GM23338 (cell line): ENCODE data around the gene CCR6. TPM values are rescaled to one million over a fixed set of nuclear protein-coding genes. Genes with fewer than 3 reads are reported as not detected.
A peak's percentile ranks its signal among the peaks of the same experiment; 100 is the strongest.

Source experiments
- ATAC-seq: fragments of 200-7000 bp; cut with Tn5 transposase; 3 replicates; pipeline ENCODE4 v1.9.1; 2020
- DNase-seq: peaks from one replicate; pipeline ENCODE4 v3.0.0-alpha.2; 2015; ENCODE audit warnings: low spot score
- H2AFZ ChIP-seq: fragments of 200-600 bp; sonication (generic); 2 replicates; pipeline ENCODE4 v1.8.0; 2016; ENCODE audit warnings: antibody characterized with exemption, mild to moderate bottlenecking, moderate library complexity
- H3F3A ChIP-seq: fragments of 200-600 bp; sonication (generic); replicated peaks from 2 replicates; pipeline ENCODE4 v1.8.0; 2017; ENCODE audit warnings: antibody characterized with exemption, mixed run types, low read depth
- H3K27ac ChIP-seq: fragments of 200-600 bp; sonication (generic); 2 replicates; pipeline ENCODE4 v1.6.1; 2016; ENCODE audit warnings: low read depth
- H3K27me3 ChIP-seq: fragments of 200-600 bp; sonication (generic); 2 replicates; pipeline ENCODE4 v1.8.0; 2016; ENCODE audit warnings: mild to moderate bottlenecking, mixed run types, moderate library complexity; ENCODE audit not compliant: insufficient read depth
- H3K36me3 ChIP-seq: fragments of 200-600 bp; sonication (generic); 2 replicates; pipeline ENCODE4 v1.8.0; 2016; ENCODE audit warnings: mild to moderate bottlenecking; ENCODE audit not compliant: insufficient read depth
- H3K4me1 ChIP-seq: fragments of 200-600 bp; sonication (generic); 2 replicates; pipeline ENCODE4 v1.8.0; 2016; ENCODE audit warnings: mild to moderate bottlenecking, moderate library complexity; ENCODE audit not compliant: insufficient read depth
- H3K4me2 ChIP-seq: fragments of 200-600 bp; sonication (generic); 2 replicates; pipeline ENCODE4 v1.7.1; 2017; ENCODE audit warnings: mixed run types
- H3K4me3 ChIP-seq: fragments of 200-600 bp; sonication (generic); 2 replicates; pipeline ENCODE4 v1.6.1; 2016; ENCODE audit warnings: mixed run types
- H3K79me2 ChIP-seq: fragments of 200-600 bp; sonication (generic); replicated peaks from 2 replicates; pipeline ENCODE4 v1.8.0; 2017; ENCODE audit warnings: mild to moderate bottlenecking; ENCODE audit not compliant: insufficient read depth
- H3K9me2 ChIP-seq: fragments of 200-600 bp; sonication (generic); 2 replicates; pipeline ENCODE4 v1.8.0; 2017; ENCODE audit not compliant: insufficient read depth
- H4K20me1 ChIP-seq: fragments of 200-600 bp; sonication (generic); replicated peaks from 2 replicates; pipeline ENCODE4 v1.8.0; 2017; ENCODE audit warnings: mild to moderate bottlenecking; ENCODE audit not compliant: insufficient read depth
- H3K27ac Mint-ChIP-seq: 2 replicates; pipeline ENCODE4 v1.8.0; 2020; ENCODE audit warnings: inconsistent platforms, mild to moderate bottlenecking, moderate library complexity, mixed read lengths
- H3K27me3 Mint-ChIP-seq: 3 replicates; pipeline ENCODE4 v1.8.0; 2022; ENCODE audit warnings: low read depth, mild to moderate bottlenecking, moderate library complexity, mixed read lengths, inconsistent platforms; ENCODE audit not compliant: insufficient read depth, poor library complexity
- H3K36me3 Mint-ChIP-seq: 3 replicates; pipeline ENCODE4 v1.8.0; 2021; ENCODE audit warnings: low read depth, mild to moderate bottlenecking, inconsistent platforms, moderate library complexity, mixed read lengths
- H3K4me1 Mint-ChIP-seq: 3 replicates; pipeline ENCODE4 v1.8.0; 2020; ENCODE audit warnings: mild to moderate bottlenecking, inconsistent platforms, mixed read lengths
- H3K4me3 Mint-ChIP-seq: 3 replicates; pipeline ENCODE4 v1.8.0; 2021; ENCODE audit warnings: moderate library complexity, mild to moderate bottlenecking, inconsistent platforms, mixed read lengths
- H3K9me3 Mint-ChIP-seq: 3 replicates; pipeline ENCODE4 v1.8.0; 2020; ENCODE audit warnings: moderate library complexity, mild to moderate bottlenecking, inconsistent platforms, mixed read lengths
- EZH2 ChIP-seq: fragments of 200-600 bp; sonication (generic); IDR thresholded peaks from one replicate; pipeline ENCODE4 v1.8.0; 2017; ENCODE audit warnings: antibody characterized with exemption, mild to moderate bottlenecking, low read depth; ENCODE audit not compliant: unreplicated experiment
- EZH2phosphoT487 ChIP-seq: fragments of 200-600 bp; sonication (generic); IDR thresholded peaks from one replicate; pipeline ENCODE4 v1.8.1; 2018; ENCODE audit warnings: antibody characterized with exemption; ENCODE audit not compliant: unreplicated experiment
- JUNB ChIP-seq: IDR thresholded peaks from one replicate; pipeline ENCODE4 v1.6.1; 2016; ENCODE audit warnings: antibody characterized with exemption; ENCODE audit not compliant: unreplicated experiment
- NANOG ChIP-seq: IDR thresholded peaks from 2 replicates; pipeline ENCODE4 v1.6.1; 2016; ENCODE audit warnings: antibody characterized with exemption, borderline replicate concordance
- POLR2AphosphoS5 ChIP-seq: IDR thresholded peaks from 2 replicates; pipeline ENCODE4 v1.6.1; 2016; ENCODE audit warnings: antibody characterized with exemption, low read depth
- REST ChIP-seq: IDR thresholded peaks from one replicate; pipeline ENCODE4 v1.6.1; 2018; ENCODE audit warnings: antibody characterized with exemption; ENCODE audit not compliant: unreplicated experiment
- STAT1 ChIP-seq: IDR thresholded peaks from one replicate; pipeline ENCODE4 v1.6.1; 2016; ENCODE audit warnings: antibody characterized with exemption; ENCODE audit not compliant: unreplicated experiment
- ZNF114 ChIP-seq: fragments of 250-450 bp; sonication (Bioruptor Pico); IDR thresholded peaks from 2 replicates; pipeline ENCODE4 v1.5.0; 2020; ENCODE audit warnings: mild to moderate bottlenecking, moderate library complexity
- ZNF331 ChIP-seq: fragments of 250-450 bp; sonication (Bioruptor Pico); IDR thresholded peaks from 2 replicates; pipeline ENCODE4 v1.5.0; 2020; ENCODE audit warnings: low read depth, mild to moderate bottlenecking, moderate library complexity
- polyA plus RNA-seq: library from polyadenylated mRNA; unstranded; fragments of >200 nt; fragmentation: Nextera tagmentation; extraction: Ambion mirVana; gene quantifications from 2 replicates; pipeline ENCODE4 v1.2.1, GENCODE V29; 2016
- total RNA-seq: library from RNA; depleted of rRNA; stranded (reverse); fragments of >200 nt; shearing (Covaris generic); gene quantifications from 2 replicates; pipeline ENCODE4 v1.2.3, GENCODE V29; 2014
- TF ChIP-seq, protein P1 (sequence below): IDR thresholded peaks from 2 replicates; pipeline ENCODE4 v1.6.1; 2016; ENCODE audit warnings: antibody characterized with exemption
- TF ChIP-seq, protein P2 (sequence below), 2 experiments: fragments of 200-600 bp in 1 of 2; sonication (generic) in 1 of 2; conservative IDR thresholded peaks; 2 replicates each; pipeline versions ENCODE4 v1.5.1 to v1.6.1; 2016 to 2017; ENCODE audit warnings: antibody characterized with exemption in 2 of 2, low read depth in 2 of 2, mild to moderate bottlenecking in 2 of 2, moderate library complexity in 1 of 2
- TF ChIP-seq, protein P3 (sequence below): fragments of 250-450 bp; sonication (Bioruptor Pico); IDR thresholded peaks from 2 replicates; pipeline ENCODE4 v1.5.0; 2020; ENCODE audit warnings: mild to moderate bottlenecking, moderate library complexity

The CCR6 gene
- total and polyA plus RNA-seq, 2 experiments from 2014 or later = not detected

DNA sequence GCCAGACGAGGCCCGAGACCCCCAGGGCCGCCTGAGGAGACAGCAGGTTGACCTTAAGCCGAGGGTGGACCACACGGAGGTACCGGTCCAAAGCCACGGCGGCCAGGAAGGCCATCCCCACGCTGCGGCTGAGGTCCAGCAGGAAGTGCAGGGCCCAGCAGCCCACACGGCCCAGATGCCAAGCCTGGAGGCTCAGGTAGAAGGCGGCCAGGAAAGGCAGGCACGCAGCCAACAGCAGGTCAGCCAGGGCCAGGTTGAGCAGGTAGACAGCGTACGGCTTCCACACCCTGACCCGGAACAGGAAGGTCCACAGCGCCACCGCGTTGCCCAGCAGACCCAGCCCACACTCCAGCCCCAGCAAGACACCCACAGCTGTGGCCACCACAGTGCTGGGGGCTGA lies 34.5 kb downstream of the CCR6 start (continued):
- TF ChIP-seq, protein P1, sequence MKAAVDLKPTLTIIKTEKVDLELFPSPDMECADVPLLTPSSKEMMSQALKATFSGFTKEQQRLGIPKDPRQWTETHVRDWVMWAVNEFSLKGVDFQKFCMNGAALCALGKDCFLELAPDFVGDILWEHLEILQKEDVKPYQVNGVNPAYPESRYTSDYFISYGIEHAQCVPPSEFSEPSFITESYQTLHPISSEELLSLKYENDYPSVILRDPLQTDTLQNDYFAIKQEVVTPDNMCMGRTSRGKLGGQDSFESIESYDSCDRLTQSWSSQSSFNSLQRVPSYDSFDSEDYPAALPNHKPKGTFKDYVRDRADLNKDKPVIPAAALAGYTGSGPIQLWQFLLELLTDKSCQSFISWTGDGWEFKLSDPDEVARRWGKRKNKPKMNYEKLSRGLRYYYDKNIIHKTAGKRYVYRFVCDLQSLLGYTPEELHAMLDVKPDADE = no peak

- Histone ChIP-seq H3F3A (peaks cover 10% of the 10 kb centered on the region), H2AFZ (peak within 1 kb of the TSS; percentile 10; the same call in 1 of the 2 replicates), H3K36me3 (no peaks in the 10 kb centered on the region), H3K27ac (no peak within 1 kb of the TSS), H3K4me2 (no peak within 1 kb of the TSS), H3K4me3 (no peak within 1 kb of the TSS), H3K27me3 (no peaks in the 10 kb centered on the region), H3K79me2 (no peaks in the 10 kb centered on the region), H3K4me1 (peaks cover 10% of the 10 kb centered on the region), H3K9me2 (peaks cover 30% of the 10 kb centered on the region), H4K20me1 (no peaks in the 10 kb centered on the region)
- peaks cover 11% of the 10 kb centered on the region for H3K27me3 Mint-ChIP-seq
- ATAC-seq (no peak), DNase-seq (no peak)
- no peak within 1 kb of the TSS for H3K27ac Mint-ChIP-seq
- peaks cover 29% of the 10 kb centered on the region for H3K4me1 Mint-ChIP-seq
- peaks cover 5% of the 10 kb centered on the region; the same call in 1 of the 3 replicates for H3K9me3 Mint-ChIP-seq
- no peak within 1 kb of the TSS for H3K4me3 Mint-ChIP-seq
- H3K36me3 Mint-ChIP-seq = peaks cover 15% of the 10 kb centered on the region; the same call in 2 of the 3 replicates
- TF ChIP-seq ZNF331 (CRISPR knock-in tag) (no peak), REST (no peak), JUNB (no peak), STAT1 (no peak), POLR2AphosphoS5 (no peak), NANOG (no peak), ZNF114 (CRISPR knock-in tag) (no peak), EZH2 (no peak), EZH2phosphoT487 (no peak)
- TF ChIP-seq, protein P1 = no peak
- TF ChIP-seq, protein P2, sequence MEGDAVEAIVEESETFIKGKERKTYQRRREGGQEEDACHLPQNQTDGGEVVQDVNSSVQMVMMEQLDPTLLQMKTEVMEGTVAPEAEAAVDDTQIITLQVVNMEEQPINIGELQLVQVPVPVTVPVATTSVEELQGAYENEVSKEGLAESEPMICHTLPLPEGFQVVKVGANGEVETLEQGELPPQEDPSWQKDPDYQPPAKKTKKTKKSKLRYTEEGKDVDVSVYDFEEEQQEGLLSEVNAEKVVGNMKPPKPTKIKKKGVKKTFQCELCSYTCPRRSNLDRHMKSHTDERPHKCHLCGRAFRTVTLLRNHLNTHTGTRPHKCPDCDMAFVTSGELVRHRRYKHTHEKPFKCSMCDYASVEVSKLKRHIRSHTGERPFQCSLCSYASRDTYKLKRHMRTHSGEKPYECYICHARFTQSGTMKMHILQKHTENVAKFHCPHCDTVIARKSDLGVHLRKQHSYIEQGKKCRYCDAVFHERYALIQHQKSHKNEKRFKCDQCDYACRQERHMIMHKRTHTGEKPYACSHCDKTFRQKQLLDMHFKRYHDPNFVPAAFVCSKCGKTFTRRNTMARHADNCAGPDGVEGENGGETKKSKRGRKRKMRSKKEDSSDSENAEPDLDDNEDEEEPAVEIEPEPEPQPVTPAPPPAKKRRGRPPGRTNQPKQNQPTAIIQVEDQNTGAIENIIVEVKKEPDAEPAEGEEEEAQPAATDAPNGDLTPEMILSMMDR (conservative IDR thresholded peaks at IDR 0.05; ENCODE audit: low read depth in 2 of 2) = no peak
- TF ChIP-seq, protein P3, sequence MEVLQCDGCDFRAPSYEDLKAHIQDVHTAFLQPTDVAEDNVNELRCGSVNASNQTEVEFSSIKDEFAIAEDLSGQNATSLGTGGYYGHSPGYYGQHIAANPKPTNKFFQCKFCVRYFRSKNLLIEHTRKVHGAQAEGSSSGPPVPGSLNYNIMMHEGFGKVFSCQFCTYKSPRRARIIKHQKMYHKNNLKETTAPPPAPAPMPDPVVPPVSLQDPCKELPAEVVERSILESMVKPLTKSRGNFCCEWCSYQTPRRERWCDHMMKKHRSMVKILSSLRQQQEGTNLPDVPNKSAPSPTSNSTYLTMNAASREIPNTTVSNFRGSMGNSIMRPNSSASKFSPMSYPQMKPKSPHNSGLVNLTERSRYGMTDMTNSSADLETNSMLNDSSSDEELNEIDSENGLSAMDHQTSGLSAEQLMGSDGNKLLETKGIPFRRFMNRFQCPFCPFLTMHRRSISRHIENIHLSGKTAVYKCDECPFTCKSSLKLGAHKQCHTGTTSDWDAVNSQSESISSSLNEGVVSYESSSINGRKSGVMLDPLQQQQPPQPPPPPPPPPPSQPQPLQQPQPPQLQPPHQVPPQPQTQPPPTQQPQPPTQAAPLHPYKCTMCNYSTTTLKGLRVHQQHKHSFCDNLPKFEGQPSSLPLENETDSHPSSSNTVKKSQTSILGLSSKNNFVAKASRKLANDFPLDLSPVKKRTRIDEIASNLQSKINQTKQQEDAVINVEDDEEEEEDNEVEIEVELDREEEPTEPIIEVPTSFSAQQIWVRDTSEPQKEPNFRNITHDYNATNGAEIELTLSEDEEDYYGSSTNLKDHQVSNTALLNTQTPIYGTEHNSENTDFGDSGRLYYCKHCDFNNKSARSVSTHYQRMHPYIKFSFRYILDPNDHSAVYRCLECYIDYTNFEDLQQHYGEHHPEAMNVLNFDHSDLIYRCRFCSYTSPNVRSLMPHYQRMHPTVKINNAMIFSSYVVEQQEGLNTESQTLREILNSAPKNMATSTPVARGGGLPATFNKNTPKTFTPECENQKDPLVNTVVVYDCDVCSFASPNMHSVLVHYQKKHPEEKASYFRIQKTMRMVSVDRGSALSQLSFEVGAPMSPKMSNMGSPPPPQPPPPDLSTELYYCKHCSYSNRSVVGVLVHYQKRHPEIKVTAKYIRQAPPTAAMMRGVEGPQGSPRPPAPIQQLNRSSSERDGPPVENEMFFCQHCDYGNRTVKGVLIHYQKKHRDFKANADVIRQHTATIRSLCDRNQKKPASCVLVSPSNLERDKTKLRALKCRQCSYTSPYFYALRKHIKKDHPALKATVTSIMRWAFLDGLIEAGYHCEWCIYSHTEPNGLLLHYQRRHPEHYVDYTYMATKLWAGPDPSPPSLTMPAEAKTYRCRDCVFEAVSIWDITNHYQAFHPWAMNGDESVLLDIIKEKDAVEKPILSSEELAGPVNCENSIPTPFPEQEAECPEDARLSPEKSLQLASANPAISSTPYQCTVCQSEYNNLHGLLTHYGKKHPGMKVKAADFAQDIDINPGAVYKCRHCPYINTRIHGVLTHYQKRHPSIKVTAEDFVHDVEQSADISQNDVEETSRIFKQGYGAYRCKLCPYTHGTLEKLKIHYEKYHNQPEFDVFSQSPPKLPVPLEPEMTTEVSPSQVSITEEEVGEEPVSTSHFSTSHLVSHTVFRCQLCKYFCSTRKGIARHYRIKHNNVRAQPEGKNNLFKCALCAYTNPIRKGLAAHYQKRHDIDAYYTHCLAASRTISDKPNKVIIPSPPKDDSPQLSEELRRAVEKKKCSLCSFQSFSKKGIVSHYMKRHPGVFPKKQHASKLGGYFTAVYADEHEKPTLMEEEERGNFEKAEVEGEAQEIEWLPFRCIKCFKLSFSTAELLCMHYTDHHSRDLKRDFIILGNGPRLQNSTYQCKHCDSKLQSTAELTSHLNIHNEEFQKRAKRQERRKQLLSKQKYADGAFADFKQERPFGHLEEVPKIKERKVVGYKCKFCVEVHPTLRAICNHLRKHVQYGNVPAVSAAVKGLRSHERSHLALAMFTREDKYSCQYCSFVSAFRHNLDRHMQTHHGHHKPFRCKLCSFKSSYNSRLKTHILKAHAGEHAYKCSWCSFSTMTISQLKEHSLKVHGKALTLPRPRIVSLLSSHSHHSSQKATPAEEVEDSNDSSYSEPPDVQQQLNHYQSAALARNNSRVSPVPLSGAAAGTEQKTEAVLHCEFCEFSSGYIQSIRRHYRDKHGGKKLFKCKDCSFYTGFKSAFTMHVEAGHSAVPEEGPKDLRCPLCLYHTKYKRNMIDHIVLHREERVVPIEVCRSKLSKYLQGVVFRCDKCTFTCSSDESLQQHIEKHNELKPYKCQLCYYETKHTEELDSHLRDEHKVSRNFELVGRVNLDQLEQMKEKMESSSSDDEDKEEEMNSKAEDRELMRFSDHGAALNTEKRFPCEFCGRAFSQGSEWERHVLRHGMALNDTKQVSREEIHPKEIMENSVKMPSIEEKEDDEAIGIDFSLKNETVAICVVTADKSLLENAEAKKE (CRISPR knock-in tag) = no peak
Observed at GRCh38 chr6:167157863-167158262, 35.0 kb downstream of the CCR6 start, which contains the start of gene GPR31. GPR31 (minus strand) TSS chr6:167157980; CDS start chr6:167157831, 149 bp downstream.
